ENCODE measurements around the gene AXL.

AXL gene

GRCh38 chr19:41238244-41238643 lies 19.2 kb downstream of the AXL start:
- no peak for DNase-seq

GRCh38 chr19:41239363-41239762 lies 20.3 kb downstream of the AXL start:
- no peak for DNase-seq

- no peak for DNase-seq
Measured at GRCh38 chr19:41239961-41240574, 21.0 kb downstream of the AXL start.

DNA sequence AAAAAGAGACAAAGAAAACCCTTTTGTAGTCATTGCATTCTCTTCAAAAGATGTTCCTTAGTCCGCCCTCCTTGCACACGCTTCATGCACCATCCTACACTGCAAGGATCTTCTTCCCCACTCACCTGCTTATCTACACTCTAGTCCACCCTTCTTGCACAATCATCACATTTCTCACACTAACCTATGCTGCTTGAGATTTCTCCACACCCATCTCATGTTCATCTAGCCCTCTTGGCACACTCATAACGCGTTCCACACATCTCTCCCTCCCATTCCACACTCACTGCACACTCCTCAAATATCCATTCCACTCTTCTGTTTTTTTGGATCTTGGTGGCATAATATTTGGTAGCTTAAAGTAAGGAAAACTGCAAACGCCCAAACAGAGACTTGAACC lies 22.8 kb downstream of the AXL start:
- DNase-seq: no peak

DNA sequence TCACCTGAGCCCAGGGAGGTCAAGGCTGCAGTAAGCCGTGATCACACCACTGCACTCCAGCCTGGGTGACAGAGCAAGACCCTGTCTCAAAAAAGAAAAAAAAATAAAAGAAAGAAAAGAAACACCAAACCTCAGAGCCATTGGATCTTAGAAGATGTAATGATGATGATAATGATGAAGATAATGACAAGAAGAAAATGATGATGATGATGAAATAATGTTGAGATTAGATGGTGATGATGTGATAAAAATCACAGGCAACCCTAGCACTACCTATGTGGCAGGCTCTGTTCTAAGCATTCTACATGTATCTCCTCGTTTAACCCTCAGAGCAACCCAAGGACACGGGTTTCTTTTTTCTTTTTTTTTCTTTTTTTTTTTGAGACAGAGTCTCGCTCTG lies 25.1 kb downstream of the AXL start:
- DNase-seq: no peak

DNA sequence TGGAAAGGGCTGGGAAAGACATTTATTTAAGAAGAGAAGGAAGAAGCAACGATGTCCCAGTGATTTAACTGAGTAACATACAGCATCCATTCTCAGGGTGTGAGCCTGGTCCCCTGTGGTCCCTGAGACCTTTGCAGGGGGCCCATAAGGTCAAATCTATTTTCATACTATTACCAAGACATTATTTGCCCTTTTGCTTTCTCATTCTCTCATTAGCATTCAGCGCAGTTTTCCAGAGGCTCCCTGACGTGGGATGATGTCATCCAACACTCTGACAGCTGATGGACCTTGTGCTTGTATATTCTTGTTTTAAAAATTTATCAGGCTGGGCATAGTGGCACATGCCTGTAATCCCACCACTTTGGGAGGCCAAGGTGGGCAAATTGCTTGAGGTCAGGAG lies 26.8 kb downstream of the AXL start:
- DNase-seq: no peak

DNA sequence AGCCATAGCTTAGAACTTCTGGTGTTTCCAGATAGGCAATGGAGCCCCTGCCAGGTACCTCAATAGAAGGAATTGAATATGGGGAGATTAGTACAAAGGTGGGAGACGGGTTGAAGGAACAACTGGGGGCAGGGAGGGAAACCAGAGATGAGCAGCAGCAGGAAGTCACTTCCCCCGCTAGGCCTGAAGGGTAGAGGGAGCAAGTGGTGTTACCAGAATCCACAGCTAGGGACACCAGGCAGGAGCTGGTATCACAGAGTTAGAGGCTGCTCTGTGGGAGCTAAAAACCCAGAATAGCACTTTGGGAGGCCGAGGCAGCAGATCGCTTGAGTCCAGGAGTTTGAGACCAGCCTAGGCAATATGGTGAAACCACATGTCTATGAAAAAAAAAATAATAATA lies 29.9 kb downstream of the AXL start:
- DNase-seq: no peak

DNA sequence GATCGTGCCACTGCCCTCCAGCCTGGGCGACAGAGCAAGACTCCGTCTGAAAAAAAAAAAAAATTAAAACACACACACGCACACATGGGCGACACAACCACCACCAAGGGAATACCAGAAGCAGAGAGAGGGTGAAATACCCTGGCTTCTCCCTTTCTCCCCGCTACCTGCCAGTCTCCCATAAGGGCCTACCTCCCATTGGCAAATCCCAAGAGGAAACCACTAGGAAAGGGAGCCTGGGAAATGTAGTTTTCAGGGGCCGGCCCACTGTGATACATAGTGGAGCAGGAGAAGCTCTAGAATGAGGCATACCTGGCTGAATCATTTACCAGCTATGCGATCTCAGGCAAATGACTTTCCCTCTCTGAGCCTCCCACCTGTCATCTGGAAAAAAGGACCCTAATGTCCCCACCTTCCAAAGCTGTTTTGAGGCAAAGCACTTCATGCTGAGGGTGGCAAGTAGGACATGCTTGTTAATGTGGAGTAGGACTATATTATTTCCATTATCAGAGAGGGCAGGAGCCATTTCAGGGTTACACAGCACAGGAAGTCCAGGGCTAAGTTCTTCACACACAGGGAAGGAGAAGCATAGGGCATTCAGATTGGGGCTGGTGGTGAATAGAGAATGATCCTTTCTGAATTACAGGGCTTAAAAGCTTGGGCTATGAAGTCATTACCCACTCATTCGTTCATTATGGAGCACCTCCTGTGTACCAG lies 30.8 kb downstream of the AXL start:
- DNase-seq: no peak

- no peak for DNase-seq
Measured at GRCh38 chr19:41253660-41254059, 34.6 kb downstream of the AXL start.

GRCh38 chr19:41255171-41255570 lies 36.1 kb downstream of the AXL start:
- DNase-seq: no peak

DNA sequence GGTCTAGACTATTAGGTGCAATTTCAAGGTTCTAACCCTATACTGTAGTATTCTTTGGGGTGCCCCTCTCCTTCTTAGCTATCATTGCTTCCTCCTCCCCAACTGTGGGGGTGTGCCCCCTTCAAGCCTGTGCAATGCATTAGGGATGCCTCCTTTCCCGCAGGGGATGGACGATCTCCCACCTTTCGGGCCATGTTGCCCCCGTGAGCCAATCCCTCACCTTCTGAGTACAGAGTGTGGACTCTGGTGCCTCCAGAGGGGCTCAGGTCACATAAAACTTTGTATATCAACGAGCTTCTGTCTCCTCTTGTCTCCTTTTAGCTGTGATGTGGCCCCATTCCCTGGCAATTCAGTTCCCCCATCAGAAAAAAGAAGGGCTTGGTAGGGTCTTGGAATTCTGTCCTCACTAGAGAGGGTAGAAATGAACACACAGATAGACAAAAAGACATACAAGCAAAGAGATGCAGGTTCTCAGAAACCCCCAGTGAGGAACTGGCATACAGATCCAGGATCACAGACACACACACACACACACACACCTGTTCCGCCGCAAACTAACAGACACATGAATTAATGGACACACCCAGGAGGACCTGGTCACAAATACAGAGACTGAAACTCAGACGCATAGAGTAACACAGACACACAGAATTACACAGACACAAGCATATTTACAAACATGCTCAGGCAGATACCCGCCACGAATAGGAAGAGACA lies 42.6 kb downstream of the AXL start:
- no peak for DNase-seq

DNA sequence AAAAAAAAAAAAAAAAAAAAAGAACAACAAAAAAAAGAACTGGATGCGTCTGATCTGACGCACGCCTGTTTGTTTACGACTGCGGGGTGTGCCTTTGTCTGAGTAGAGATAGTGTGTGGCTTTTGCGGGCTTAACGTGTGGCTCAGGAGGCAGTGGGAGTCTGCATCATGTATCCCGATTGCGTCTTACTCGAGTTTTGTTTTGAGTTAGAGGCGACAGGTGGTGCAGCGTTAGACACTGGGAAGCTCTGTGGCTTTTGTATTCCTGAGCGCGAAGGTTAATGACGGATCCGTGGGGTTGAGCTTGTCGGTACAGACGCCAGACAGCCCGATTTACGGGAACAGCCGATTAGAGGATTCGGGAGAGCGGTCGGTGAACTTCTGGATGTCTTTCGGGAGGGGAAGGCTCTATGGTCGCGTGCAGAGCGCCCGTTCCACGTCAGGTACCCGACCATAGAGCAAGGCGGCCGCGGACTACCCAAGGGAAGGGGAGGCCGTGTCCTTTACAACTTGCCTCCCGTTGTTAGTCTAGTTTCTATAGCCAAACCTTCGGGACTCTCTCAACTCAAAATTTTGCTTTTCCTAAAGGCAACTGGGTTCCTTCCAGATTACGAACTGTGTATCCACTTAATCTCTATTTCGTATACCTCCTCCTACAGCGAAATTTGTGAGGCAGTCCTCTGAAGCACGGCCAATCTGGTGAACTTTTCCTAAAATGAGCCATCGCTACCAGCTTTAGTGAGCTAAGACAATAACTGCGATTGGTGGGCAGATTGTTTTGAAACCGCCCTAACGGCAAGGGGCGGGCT lies 44.2 kb downstream of the AXL start:
- DNase-seq: peak; percentile 94

GRCh38 chr19:41263850-41264580 lies 45.0 kb downstream of the AXL start, which contains the start of gene HNRNPUL1:
HNRNPUL1 (plus strand) TSS chr19:41264372; CDS start chr19:41264504, 132 bp downstream.
- DNase-seq: peak; percentile 99

DNA sequence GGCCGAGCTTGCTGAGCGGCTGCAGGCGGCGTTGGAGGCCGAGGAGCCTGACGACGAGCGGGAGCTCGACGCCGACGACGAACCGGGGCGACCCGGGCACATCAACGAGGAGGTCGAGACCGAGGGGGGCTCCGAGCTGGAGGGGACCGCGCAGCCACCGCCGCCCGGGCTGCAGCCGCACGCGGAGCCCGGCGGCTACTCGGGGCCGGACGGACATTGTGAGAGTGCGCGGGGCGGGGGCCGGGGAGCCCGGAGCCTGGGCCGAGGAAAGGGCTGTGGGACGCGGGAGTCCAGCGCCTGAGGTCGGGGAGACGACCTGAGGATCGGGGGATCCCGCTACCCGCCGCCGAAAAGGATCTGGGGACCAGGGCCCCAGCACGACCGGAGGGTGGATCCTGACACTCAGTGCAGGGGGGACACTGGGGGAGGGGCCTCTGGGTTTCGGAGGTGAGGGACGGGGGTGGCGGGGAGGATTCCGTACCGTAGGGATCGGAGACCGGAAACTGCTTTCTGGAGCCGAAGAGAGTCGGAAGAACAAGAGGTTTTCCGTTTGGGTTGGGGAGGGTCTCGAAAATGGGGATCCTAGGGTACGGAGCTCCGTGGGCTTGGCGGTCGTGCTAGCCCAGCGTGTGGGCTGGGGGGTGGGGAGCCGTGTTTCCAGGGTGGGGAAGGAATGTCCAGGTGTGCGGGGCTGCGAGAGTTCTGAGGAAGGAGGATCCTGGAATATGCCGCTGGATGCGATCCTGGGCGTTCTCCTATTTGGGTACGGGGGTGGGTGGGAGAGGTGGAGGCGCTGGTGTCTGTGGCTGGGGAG lies 45.8 kb downstream of the AXL start:
- DNase-seq: peak; percentile 84

- DNase-seq: peak; percentile 66
Measured at GRCh38 chr19:41265395-41266153, 46.6 kb downstream of the AXL start.

DNA sequence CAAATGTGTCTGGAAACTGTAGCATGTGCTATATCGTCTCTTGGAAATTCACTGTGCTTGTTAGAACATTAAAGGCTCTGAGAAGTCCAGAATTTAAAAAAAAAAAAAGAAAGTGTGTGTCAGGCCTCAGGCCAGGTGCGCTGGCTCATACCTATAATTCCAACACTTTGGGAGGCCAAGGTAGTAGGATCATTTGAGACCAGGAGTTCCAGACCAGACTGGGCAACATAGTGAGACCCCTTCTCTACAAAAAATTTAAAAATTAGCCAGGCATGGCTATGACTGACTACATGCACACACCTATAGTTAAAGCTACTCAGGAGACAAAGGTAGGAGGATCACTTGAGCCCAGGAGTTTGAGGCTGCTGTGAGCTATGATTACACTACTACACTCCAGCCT lies 50.0 kb downstream of the AXL start:
- no peak for DNase-seq

DNA sequence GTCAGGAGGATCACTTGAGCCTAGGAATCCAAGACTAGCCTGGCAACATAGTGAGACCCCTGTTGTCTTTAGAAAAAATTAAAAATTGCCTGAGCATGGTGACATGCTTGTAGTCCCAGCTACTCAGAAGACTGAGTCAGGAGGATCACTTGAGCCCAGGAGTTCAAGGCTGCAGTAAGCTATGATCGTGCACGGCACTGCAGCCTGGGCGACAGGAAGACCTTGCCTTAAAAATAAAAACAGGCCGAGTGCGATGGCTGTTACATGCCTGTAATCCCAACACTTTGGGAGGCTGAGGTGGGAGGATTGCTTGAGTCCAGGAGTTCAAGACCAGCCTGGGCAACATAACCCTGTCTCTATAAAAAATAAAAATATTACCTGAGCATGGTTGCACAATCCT lies 50.5 kb downstream of the AXL start:
- no peak for DNase-seq

- no peak for DNase-seq
Measured at GRCh38 chr19:41273076-41273475, 54.1 kb downstream of the AXL start.

DNA sequence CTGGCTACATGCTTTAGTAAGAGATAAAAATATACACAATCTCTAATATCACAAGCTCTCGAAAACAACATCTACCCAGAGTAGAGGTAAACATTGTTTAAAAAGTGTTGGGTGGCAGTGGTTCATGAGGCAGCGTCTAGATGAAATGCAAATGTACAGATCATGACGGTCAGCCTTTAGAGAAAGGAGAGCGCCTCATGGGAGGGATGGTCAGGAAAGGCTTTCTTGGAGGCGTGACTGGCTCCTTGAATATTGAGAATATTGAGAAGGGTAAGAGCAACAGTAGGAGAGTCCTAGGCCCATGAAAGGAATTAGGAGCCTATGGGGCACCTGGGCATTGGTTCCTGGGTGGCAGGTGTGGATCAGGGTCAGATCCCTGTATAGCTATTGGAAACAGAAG lies 55.8 kb downstream of the AXL start:
- no peak for DNase-seq

GRCh38 chr19:41276231-41276630 lies 57.2 kb downstream of the AXL start:
- DNase-seq: no peak

- no peak for DNase-seq
Measured at GRCh38 chr19:41278478-41278877, 59.5 kb downstream of the AXL start.
